Islet of Langerhans (tissue), 1 donor: ENCODE results near the gene FLNB.

Source experiments
- FAIRE-seq: peaks from one replicate; lab custom pipeline; 2011; peaks lifted over from hg19 to GRCh38; lab: Jason Lieb, UNC

Gene FLNB

GRCh38 chr3:58143417-58144055 lies 135.3 kb downstream of the FLNB start:
- FAIRE-seq, result no peak

GRCh38 chr3:58144478-58145325 lies 136.5 kb downstream of the FLNB start:
- no peak for FAIRE-seq

- FAIRE-seq, result no peak
Observed at GRCh38 chr3:58148049-58148448, 139.8 kb downstream of the FLNB start.

GRCh38 chr3:58150130-58150809 lies 142.0 kb downstream of the FLNB start:
- FAIRE-seq, result no peak

- FAIRE-seq, result no peak
Observed at GRCh38 chr3:58150810-58151199, 142.6 kb downstream of the FLNB start.

- FAIRE-seq, result no peak
Observed at GRCh38 chr3:58151637-58152036, 143.4 kb downstream of the FLNB start.

GRCh38 chr3:58152225-58153015 lies 144.2 kb downstream of the FLNB start:
- FAIRE-seq, result no peak

- no peak for FAIRE-seq
Observed at GRCh38 chr3:58153371-58153770, 145.1 kb downstream of the FLNB start.

- FAIRE-seq, result no peak
Observed at GRCh38 chr3:58154626-58155449, 146.6 kb downstream of the FLNB start.

- FAIRE-seq, result no peak
Observed at GRCh38 chr3:58155838-58156237, 147.6 kb downstream of the FLNB start.

- FAIRE-seq, result no peak
Observed at GRCh38 chr3:58157700-58158099, 149.5 kb downstream of the FLNB start.

- no peak for FAIRE-seq
Observed at GRCh38 chr3:58158442-58159153, 150.4 kb downstream of the FLNB start.

GRCh38 chr3:58160399-58160798 lies 152.2 kb downstream of the FLNB start:
- no peak for FAIRE-seq

GRCh38 chr3:58161435-58162398 lies 153.5 kb downstream of the FLNB start:
- FAIRE-seq, result no peak

GRCh38 chr3:58163234-58163633 lies 155.0 kb downstream of the FLNB start:
- FAIRE-seq, result no peak

- FAIRE-seq, result no peak
Observed at GRCh38 chr3:58164199-58164879, 156.1 kb downstream of the FLNB start.

GRCh38 chr3:58164906-58165821 lies 156.9 kb downstream of the FLNB start:
- FAIRE-seq, result no peak
